Subcutaneous abdominal adipose tissue (tissue), 5 donors: ENCODE measurements around the gene TGFBRAP1.
A peak's percentile ranks its signal among the peaks of the same experiment; 100 is the strongest.

Source experiments
- H3K27ac ChIP-seq: one replicate; pipeline ENCODE4 v1.7.0; 2013; ENCODE audit warnings: low read depth, mild to moderate bottlenecking, inconsistent platforms, low read length, moderate library complexity
- H3K27me3 ChIP-seq, 5 donors: one replicate each; pipeline ENCODE4 v1.7.0; 2013; ENCODE audit warnings: low read length in 5 of 5, inconsistent platforms in 1 of 5; ENCODE audit not compliant: control insufficient read depth in 5 of 5, insufficient read depth in 4 of 5
- H3K36me3 ChIP-seq, 5 donors: one replicate each; pipeline ENCODE4 v1.7.0; 2013; ENCODE audit warnings: low read length in 5 of 5; ENCODE audit not compliant: control insufficient read depth in 5 of 5, insufficient read depth in 5 of 5
- H3K4me1 ChIP-seq, 5 donors: one replicate each; pipeline ENCODE4 v1.7.0; 2013; ENCODE audit warnings: low read length in 5 of 5, mild to moderate bottlenecking in 3 of 5, moderate library complexity in 1 of 5; ENCODE audit not compliant: control insufficient read depth in 5 of 5, insufficient read depth in 5 of 5
- H3K4me3 ChIP-seq, 5 donors: one replicate each; pipeline ENCODE4 v1.7.0; 2013; ENCODE audit warnings: low read length in 5 of 5, low read depth in 1 of 5
- H3K9ac ChIP-seq, 5 donors: one replicate each; pipeline ENCODE4 v1.7.0; 2013; ENCODE audit warnings: low read length in 5 of 5, mild to moderate bottlenecking in 4 of 5, moderate library complexity in 3 of 5
- H3K9me3 ChIP-seq, 5 donors: one replicate each; pipeline ENCODE4 v1.7.0; 2013; ENCODE audit warnings: low read length in 5 of 5; ENCODE audit not compliant: control insufficient read depth in 5 of 5
- donor health status: healthy.
- donor health status: healthy.
- donor health status: healthy.
- donor health status: healthy.
- donor health status: healthy.

TGFBRAP1 gene

GRCh38 chr2:105358593-105358992 is 29.1 kb upstream of the TGFBRAP1 start:
- Histone ChIP-seq H3K27me3 (no peaks in the 10 kb centered on the region), H3K9me3 (peaks cover 0 to 11% (median 3%) of the 10 kb centered on the region in 5 donors), H3K9ac (no peak overlapping the region), H3K4me3 (no peak overlapping the region), H3K36me3 (peaks cover 24 to 74% (median 40%) of the 10 kb centered on the region in 5 donors), H3K4me1 (no peaks in the 10 kb centered on the region), H3K27ac (no peak overlapping the region)

- H3K4me3 ChIP-seq, result no peak overlapping the region
- peaks cover 21 to 72% (median 42%) of the 10 kb centered on the region in 5 donors for H3K36me3 ChIP-seq
- H3K27ac ChIP-seq, result no peak overlapping the region
- H3K9ac ChIP-seq, result no peak overlapping the region
- no peaks in the 10 kb centered on the region for H3K27me3 ChIP-seq
- peaks cover 0 to 11% (median 3%) of the 10 kb centered on the region in 5 donors for H3K9me3 ChIP-seq
- no peaks in the 10 kb centered on the region for H3K4me1 ChIP-seq
Observed at GRCh38 chr2:105357122-105357521, 27.6 kb upstream of the TGFBRAP1 start.

GRCh38 chr2:105344704-105345345 is 15.3 kb upstream of the TGFBRAP1 start:
- Histone ChIP-seq H3K36me3 (peaks cover 62 to 84% (median 69%) of the 10 kb centered on the region in 5 donors), H3K4me3 (no peak overlapping the region), H3K4me1 (no peaks in the 10 kb centered on the region), H3K27ac (no peak overlapping the region), H3K9me3 (no peaks in the 10 kb centered on the region), H3K27me3 (no peaks in the 10 kb centered on the region), H3K9ac (no peak overlapping the region)

GRCh38 chr2:105339414-105339813 is 9.9 kb upstream of the TGFBRAP1 start:
- Histone ChIP-seq H3K36me3 (peaks cover 27 to 41% (median 33%) of the 10 kb centered on the region in 5 donors), H3K27me3 (no peaks in the 10 kb centered on the region), H3K27ac (peak overlapping the region; percentile 97), H3K4me3 (no peak overlapping the region), H3K9me3 (no peaks in the 10 kb centered on the region), H3K9ac (peak overlapping the region in 3 of 5 donors; percentile 91 to 100 (median 98)), H3K4me1 (peaks cover 7 to 27% (median 24%) of the 10 kb centered on the region in 5 donors)

GRCh38 chr2:105338020-105338385 is 8.5 kb upstream of the TGFBRAP1 start:
- Histone ChIP-seq H3K9ac (peak overlapping the region; percentile 42 to 100 (median 94)), H3K27me3 (no peaks in the 10 kb centered on the region), H3K36me3 (peaks cover 17 to 31% (median 25%) of the 10 kb centered on the region in 5 donors), H3K27ac (peak overlapping the region; percentile 97), H3K4me3 (peak overlapping the region; percentile 70 to 99 (median 88)), H3K9me3 (no peaks in the 10 kb centered on the region), H3K4me1 (peaks cover 7 to 27% (median 24%) of the 10 kb centered on the region in 5 donors)

- H3K9me3 ChIP-seq, result no peaks in the 10 kb centered on the region
- H3K27me3 ChIP-seq, result no peaks in the 10 kb centered on the region
- peak within 1 kb of the TSS; percentile 70 to 99 (median 88) for H3K4me3 ChIP-seq
- H3K27ac ChIP-seq, result peak within 1 kb of the TSS; percentile 97
- peaks cover 7 to 27% (median 24%) of the 10 kb centered on the region in 5 donors for H3K4me1 ChIP-seq
- H3K36me3 ChIP-seq, result peaks cover 12 to 26% (median 21%) of the 10 kb centered on the region in 5 donors
- peak within 1 kb of the TSS; percentile 82 to 100 (median 95) for H3K9ac ChIP-seq
Observed at GRCh38 chr2:105337122-105338019, 7.8 kb upstream of the TGFBRAP1 start, which contains the start of gene C2orf49. Gene C2orf49 (plus strand): TSS chr2:105337540. CDS start chr2:105337588, 48 bp downstream.

GRCh38 chr2:105336786-105337121 is 7.2 kb upstream of the TGFBRAP1 start:
- Histone ChIP-seq H3K9me3 (no peaks in the 10 kb centered on the region), H3K9ac (peak overlapping the region; percentile 82 to 100 (median 95)), H3K36me3 (peaks cover 9 to 20% (median 16%) of the 10 kb centered on the region in 5 donors), H3K27me3 (no peaks in the 10 kb centered on the region), H3K4me1 (peaks cover 7 to 27% (median 24%) of the 10 kb centered on the region in 5 donors), H3K4me3 (peak overlapping the region; percentile 70 to 99 (median 88)), H3K27ac (peak overlapping the region; percentile 97)

- no peak overlapping the region for H3K9ac ChIP-seq
- no peak overlapping the region for H3K27ac ChIP-seq
- H3K4me1 ChIP-seq, result peaks cover 7 to 28% (median 26%) of the 10 kb centered on the region in 5 donors
- peaks cover 0 to 8% (median 5%) of the 10 kb centered on the region in 5 donors for H3K36me3 ChIP-seq
- no peak overlapping the region for H3K4me3 ChIP-seq
- no peaks in the 10 kb centered on the region for H3K27me3 ChIP-seq
- H3K9me3 ChIP-seq, result no peaks in the 10 kb centered on the region
Observed at GRCh38 chr2:105335469-105335868, 5.9 kb upstream of the TGFBRAP1 start.

GRCh38 chr2:105334211-105334610 is 4.7 kb upstream of the TGFBRAP1 start:
- no peaks in the 10 kb centered on the region for H3K9me3 ChIP-seq
- no peak overlapping the region for H3K9ac ChIP-seq
- H3K36me3 ChIP-seq, result peaks cover 0 to 4% (median 0%) of the 10 kb centered on the region in 5 donors
- no peaks in the 10 kb centered on the region for H3K27me3 ChIP-seq
- no peak overlapping the region for H3K4me3 ChIP-seq
- no peak overlapping the region for H3K27ac ChIP-seq
- H3K4me1 ChIP-seq, result peaks cover 7 to 32% (median 31%) of the 10 kb centered on the region in 5 donors
